ENCODE results near the gene PRELID2. TPM values are rescaled to one million over a fixed set of nuclear protein-coding genes. Genes with fewer than 3 reads are reported as not detected.
"Not testable (repeated sequence)": the region's sequence is repeated elsewhere in the genome, so short reads cannot be mapped to it uniquely, and the experiment has no call there.

The PRELID2 gene
- polyA plus RNA-seq, 3 donors: 0.77 to 2.0 (median 1.5) TPM

DNA sequence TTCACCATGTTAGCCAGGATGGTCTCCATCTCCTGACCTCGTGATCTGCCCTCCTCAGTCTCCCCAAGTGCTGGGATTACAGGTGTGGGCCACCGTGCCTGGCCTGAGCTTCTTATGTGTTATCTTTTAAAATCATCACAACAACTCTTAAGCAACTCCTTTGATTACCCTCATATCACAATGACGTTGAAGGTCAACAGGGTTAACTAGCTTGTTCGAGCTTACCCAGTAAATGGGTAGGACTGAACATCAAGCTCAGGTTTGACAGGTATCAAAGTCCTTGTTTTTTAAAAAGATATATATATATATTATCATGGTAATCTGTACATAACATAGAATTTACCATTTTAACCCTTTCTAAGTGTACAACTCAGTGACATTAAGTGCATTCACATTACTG is 34.6 kb upstream of the PRELID2 start:
- Histone ChIP-seq H3K27me3 (ENCODE audit: control insufficient read depth in 2 of 2, insufficient read depth in 2 of 2, low read length in 2 of 2) (no peaks in the 10 kb centered on the region), H3K79me2 (ENCODE audit: insufficient read depth, low read length) (no peaks in the 10 kb centered on the region), H3K9me3 (replicated peaks in 1 of 2; ENCODE audit: control insufficient read depth in 1 of 2, insufficient read depth in 1 of 2, low read length in 2 of 2) (no peaks in the 10 kb centered on the region), H4K20me1 (ENCODE audit: insufficient read depth, low read length) (no peaks in the 10 kb centered on the region), H3K36me3 (replicated peaks in 1 of 2; ENCODE audit: control insufficient read depth in 1 of 2, insufficient read depth in 2 of 2, low read length in 2 of 2) (no peaks in the 10 kb centered on the region), H3K4me1 (ENCODE audit: control insufficient read depth in 1 of 2, insufficient read depth in 2 of 2, low read length in 2 of 2) (no peaks in the 10 kb centered on the region), H3K4me2 (replicated peaks; ENCODE audit: extremely low read depth, low read length, poor library complexity, severe bottlenecking) (no peak overlapping the region), H3K9ac (ENCODE audit: insufficient read depth, low read length, poor library complexity, severe bottlenecking) (no peak overlapping the region), H3K27ac (ENCODE audit: low read depth in 1 of 2, low read length in 2 of 2) (no peak overlapping the region), H3K4me3 (replicated peaks in 1 of 3; ENCODE audit: low read depth in 2 of 3, low read length in 3 of 3) (no peak overlapping the region), H2AFZ (ENCODE audit: insufficient read depth, low read depth, low read length, poor library complexity, severe bottlenecking) (no peak overlapping the region)
- DNase-seq: no peak
- intact Hi-C loops (cut with micrococcal nuclease): no loop called here
- TF ChIP-seq CTCF (IDR thresholded peaks at IDR 0.05): no peak
- Mint-ChIP-seq H3K27me3 (ENCODE audit: low read depth in 3 of 3) (peaks cover 0 to under 1% (median 0%) of the 10 kb centered on the region in 3 donors), H3K36me3 (no peaks in the 10 kb centered on the region), H3K27ac (no peak overlapping the region), H3K4me3 (no peak overlapping the region), H3K4me1 (peaks cover 3% of the 10 kb centered on the region), H3K9me3 (peaks cover 0 to 4% (median 0%) of the 10 kb centered on the region in 7 donors)
- WGBS (ENCODE audit: insufficient coverage): 79% methylated on average over 2 of the region's 4 CpGs

GRCh38 chr5:145867806-145868205 is 32.7 kb upstream of the PRELID2 start:
- no peak overlapping the region for H3K27ac Mint-ChIP-seq
- H3K4me1 Mint-ChIP-seq: peaks cover 3% of the 10 kb centered on the region
- no peaks in the 10 kb centered on the region for H3K4me1 ChIP-seq (ENCODE audit: control insufficient read depth in 1 of 2, insufficient read depth in 2 of 2, low read length in 2 of 2)
- H3K4me2 ChIP-seq (replicated peaks; ENCODE audit: extremely low read depth, low read length, poor library complexity, severe bottlenecking): no peak overlapping the region
- no peak overlapping the region for H3K9ac ChIP-seq (ENCODE audit: insufficient read depth, low read length, poor library complexity, severe bottlenecking)
- H3K9me3 Mint-ChIP-seq: peaks cover 0 to 3% (median 0%) of the 10 kb centered on the region in 7 donors
- no peaks in the 10 kb centered on the region for H3K9me3 ChIP-seq (replicated peaks in 1 of 2; ENCODE audit: control insufficient read depth in 1 of 2, insufficient read depth in 1 of 2, low read length in 2 of 2)
- DNase-seq: no peak
- TF ChIP-seq CTCF (IDR thresholded peaks at IDR 0.05): no peak
- H3K79me2 ChIP-seq (ENCODE audit: insufficient read depth, low read length): no peaks in the 10 kb centered on the region
- H3K36me3 ChIP-seq (replicated peaks in 1 of 2; ENCODE audit: control insufficient read depth in 1 of 2, insufficient read depth in 2 of 2, low read length in 2 of 2): no peaks in the 10 kb centered on the region
- intact Hi-C loops (cut with micrococcal nuclease): no loop called here
- H3K4me3 Mint-ChIP-seq: no peak overlapping the region
- H3K36me3 Mint-ChIP-seq: no peaks in the 10 kb centered on the region
- no peaks in the 10 kb centered on the region for H3K27me3 ChIP-seq (ENCODE audit: control insufficient read depth in 2 of 2, insufficient read depth in 2 of 2, low read length in 2 of 2)
- WGBS (ENCODE audit: insufficient coverage): no CpG with 5 or more reads among the region's 1 CpG
- peaks cover 0 to 4% (median 0%) of the 10 kb centered on the region in 3 donors for H3K27me3 Mint-ChIP-seq (ENCODE audit: low read depth in 3 of 3)
- H3K27ac ChIP-seq (ENCODE audit: low read depth in 1 of 2, low read length in 2 of 2): no peak overlapping the region
- H4K20me1 ChIP-seq (ENCODE audit: insufficient read depth, low read length): no peaks in the 10 kb centered on the region
- no peak overlapping the region for H3K4me3 ChIP-seq (replicated peaks in 1 of 3; ENCODE audit: low read depth in 2 of 3, low read length in 3 of 3)
- no peak overlapping the region for H2AFZ ChIP-seq (ENCODE audit: insufficient read depth, low read depth, low read length, poor library complexity, severe bottlenecking)

GRCh38 chr5:145864432-145864831 is 29.3 kb upstream of the PRELID2 start:
- H3K9me3 Mint-ChIP-seq; H3K9ac ChIP-seq (ENCODE audit: insufficient read depth, low read length, poor library complexity, severe bottlenecking); H3K36me3 Mint-ChIP-seq; H3K79me2 ChIP-seq (ENCODE audit: insufficient read depth, low read length); H3K27ac ChIP-seq (ENCODE audit: low read depth in 1 of 2, low read length in 2 of 2); H3K4me3 ChIP-seq (replicated peaks in 1 of 3; ENCODE audit: low read depth in 2 of 3, low read length in 3 of 3); H4K20me1 ChIP-seq (ENCODE audit: insufficient read depth, low read length); DNase-seq; H3K4me3 Mint-ChIP-seq; H2AFZ ChIP-seq (ENCODE audit: insufficient read depth, low read depth, low read length, poor library complexity, severe bottlenecking); H3K27ac Mint-ChIP-seq; H3K36me3 ChIP-seq (replicated peaks in 1 of 2; ENCODE audit: control insufficient read depth in 1 of 2, insufficient read depth in 2 of 2, low read length in 2 of 2); H3K9me3 ChIP-seq (replicated peaks in 1 of 2; ENCODE audit: control insufficient read depth in 1 of 2, insufficient read depth in 1 of 2, low read length in 2 of 2); H3K27me3 ChIP-seq (ENCODE audit: control insufficient read depth in 2 of 2, insufficient read depth in 2 of 2, low read length in 2 of 2); H3K4me2 ChIP-seq (replicated peaks; ENCODE audit: extremely low read depth, low read length, poor library complexity, severe bottlenecking); H3K27me3 Mint-ChIP-seq (ENCODE audit: low read depth in 3 of 3); H3K4me1 Mint-ChIP-seq; H3K4me1 ChIP-seq (ENCODE audit: control insufficient read depth in 1 of 2, insufficient read depth in 2 of 2, low read length in 2 of 2); intact Hi-C loops (cut with micrococcal nuclease): not testable (repeated sequence)
- no CpG with 5 or more reads among the region's 2 CpGs for WGBS (ENCODE audit: insufficient coverage)
